HPDE6-E6E7 (cell line): Measurements from ENCODE around the gene JADE3.

Experiments used
- DNase-seq: peaks from one replicate; pipeline ENCODE4 v3.0.0; 2011; ENCODE audit warnings: missing footprints; ENCODE audit errors: extremely low spot score

Gene JADE3

GRCh38 chrX:46912098-46912602 is at the start of gene JADE3:
Gene JADE3 (plus strand): TSS chrX:46912421. CDS start chrX:46984895, 72,474 bp downstream.
- peak; percentile 45 for DNase-seq

- DNase-seq, result no peak
These were observed 49.1 kb upstream of the JADE3 start for GRCh38 chrX:46863072-46863471.

GRCh38 chrX:46864606-46865005 is 47.6 kb upstream of the JADE3 start:
- no peak for DNase-seq

- no peak for DNase-seq
These were observed 46.9 kb upstream of the JADE3 start for GRCh38 chrX:46865281-46865680.

DNA sequence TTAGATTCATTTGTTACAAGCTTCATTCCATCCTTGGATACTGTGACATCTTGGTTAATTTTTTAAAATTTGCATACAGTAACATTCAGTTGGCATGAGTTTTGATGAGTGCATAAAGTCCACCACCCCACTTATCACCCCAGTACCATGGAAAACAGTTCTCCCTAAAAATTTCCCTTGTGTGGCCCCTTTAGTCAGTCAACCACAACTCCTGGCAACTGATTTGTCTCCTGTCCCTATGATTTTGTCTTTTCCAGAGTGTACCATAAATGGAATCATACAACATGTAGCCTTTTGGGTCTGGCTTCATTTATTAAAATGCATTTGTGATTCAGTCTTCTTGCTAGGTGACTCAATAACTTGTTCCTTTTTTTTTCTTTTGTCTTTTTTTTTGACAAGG is 45.5 kb upstream of the JADE3 start:
- DNase-seq, result no peak

DNA sequence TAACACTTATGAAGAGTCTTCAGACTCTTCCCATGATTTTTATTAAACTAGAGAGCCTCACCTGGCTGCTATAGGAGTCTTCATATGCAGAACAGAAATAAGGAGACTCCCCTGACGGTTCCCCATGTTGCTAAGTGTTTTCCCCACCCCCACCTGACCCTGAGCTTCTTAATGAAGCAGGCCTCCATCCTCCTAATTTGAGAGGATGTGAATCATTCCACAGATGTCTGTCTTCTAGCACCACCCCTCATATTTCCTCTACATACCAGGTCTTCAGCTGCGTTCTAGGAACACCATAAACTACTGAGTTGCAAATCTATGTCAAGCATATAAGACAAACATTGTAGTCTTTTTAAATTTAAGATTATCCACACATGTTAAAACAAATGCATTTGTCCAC is 38.5 kb upstream of the JADE3 start:
- no peak for DNase-seq

GRCh38 chrX:46876901-46877300 is 35.3 kb upstream of the JADE3 start:
- DNase-seq, result no peak

GRCh38 chrX:46882266-46882665 is 30.0 kb upstream of the JADE3 start:
- no peak for DNase-seq

DNA sequence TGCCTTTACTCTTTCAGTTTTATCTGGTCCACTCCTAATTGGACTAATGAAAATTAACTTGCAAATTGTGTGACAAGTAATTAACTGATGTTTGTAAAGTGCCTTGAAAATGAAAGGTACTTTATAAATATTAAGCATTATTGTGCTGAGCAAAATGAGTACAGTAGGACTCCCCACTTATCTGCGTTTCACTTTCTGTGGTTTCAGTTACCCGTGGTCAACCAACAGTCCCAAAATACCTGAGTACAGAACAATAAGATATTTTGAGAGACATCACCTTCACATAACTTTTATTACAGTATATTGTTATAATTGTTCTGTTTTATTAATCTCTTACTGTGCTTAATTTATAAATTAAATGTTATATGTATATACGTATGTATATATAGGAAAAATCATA is 27.4 kb upstream of the JADE3 start:
- no peak for DNase-seq

DNA sequence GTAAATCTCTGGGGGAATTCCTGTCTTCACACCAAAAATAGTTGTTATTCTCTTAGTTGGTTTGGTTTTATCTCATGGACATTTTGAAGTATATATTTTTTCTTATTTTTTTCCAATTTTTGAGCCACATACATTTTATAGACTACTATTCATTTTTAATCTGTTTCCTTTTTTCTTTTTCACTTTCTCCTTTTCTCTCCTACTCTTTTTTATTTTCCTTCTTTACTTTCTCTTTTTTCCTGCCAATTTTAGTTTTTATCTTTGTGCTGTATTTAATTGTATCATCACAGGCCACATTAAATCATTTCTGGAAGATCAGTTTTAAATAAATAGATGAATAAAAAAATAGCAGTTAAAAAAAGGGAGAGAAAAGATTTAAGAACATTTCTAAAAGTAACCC is 14.0 kb upstream of the JADE3 start:
- no peak for DNase-seq

DNA sequence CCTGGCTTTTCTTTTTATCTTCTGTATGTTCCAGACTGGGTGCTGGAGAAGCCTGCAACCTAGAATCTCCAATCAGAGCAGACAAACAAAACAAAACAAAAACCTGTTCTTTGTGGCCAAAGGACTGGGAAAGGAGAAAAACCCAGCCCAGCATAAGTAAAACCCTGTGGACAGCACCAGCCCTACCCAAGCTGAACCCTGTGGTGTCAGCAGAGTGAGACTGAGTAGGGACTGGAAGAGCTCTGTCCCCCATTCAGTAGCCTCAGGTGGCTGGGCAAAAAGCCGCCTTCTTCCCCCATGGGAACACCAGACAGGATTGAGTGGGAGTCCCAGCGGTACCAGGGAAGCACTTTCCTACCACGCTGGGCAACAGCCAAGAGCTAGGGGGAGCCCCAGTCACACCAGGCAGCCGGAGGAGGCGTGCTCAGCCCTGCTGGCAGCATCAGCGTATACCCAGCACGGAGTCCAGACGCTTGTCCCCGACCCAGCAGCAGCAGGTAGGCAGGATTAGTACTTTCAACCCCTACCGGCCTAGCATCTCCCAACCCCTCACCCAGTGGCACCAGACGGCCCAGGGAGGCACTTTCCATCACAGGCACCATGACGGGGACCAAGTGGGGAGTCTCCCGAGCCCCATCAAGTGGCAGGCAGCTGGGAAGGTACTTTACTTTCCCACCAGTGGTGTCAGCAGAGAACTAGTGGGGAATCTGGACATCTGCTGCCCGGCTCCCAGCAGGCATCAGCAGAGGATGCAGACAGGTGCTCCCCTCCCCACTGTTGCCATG is 8.6 kb upstream of the JADE3 start:
- DNase-seq, result peak; percentile 63

- no peak for DNase-seq
These were observed 7.6 kb upstream of the JADE3 start for GRCh38 chrX:46904626-46905025.

DNA sequence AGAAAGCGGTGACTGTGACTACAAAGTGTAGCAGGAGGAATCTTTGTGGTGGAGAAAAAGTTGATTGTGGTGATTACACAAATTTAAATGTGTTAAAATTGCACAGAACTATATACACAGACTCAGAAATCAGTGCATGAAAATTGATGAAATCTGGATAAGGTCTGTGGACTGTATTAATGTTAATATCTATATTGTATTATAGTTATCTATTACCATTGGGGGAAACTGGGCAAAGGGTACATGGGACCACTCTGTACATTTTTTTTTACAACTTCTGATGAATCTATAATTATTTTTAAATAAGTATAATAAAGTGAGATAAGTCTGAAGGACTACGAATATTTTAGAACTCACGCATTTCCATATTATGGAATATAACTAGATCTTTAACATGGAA is 1.8 kb upstream of the JADE3 start:
- no peak for DNase-seq

DNA sequence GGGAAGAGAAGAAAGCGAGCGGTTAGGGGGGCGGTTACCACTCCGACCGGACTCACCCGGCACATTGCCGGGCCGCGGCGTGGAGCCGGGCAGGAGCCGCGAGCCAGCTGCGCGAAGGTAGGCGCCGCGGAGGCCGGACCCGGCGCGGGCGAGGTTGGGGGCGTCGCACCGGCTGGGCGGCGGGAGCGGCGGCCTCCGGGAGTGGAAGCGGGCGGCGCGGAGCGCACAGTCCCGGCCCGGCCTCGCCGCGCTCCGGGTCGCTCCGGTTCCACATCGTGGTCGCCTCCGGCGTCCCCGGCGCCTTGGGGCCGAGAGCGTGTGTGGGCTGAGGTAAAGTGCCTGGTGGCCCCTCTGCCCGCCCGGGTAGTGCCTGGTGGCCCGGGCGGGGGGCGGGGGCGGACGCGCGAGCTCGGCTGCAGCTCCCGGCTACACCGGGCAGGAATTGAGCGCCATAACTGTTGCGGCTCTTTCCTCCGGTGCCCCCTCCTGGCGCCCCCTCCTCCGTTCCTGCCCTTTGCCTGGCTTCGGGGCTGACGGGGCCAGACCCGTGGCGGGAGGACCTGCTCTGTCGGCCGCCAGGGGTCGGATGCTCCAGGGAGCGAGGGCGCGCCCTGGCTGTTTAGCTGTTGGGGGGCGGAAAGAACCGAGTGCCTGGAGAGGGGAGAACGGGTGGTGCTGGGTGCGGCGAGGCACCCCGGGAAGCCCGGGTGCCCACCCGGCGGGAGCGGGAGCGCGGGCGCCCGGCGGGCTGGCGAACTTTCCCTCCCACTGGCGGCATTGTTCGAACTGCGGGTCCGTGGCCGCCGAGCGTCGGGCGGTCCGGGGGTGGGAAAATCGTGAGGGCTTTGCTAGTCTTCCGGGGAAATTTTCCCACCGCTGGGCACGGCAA is 626 bp downstream of the JADE3 start:
- DNase-seq, result no peak

DNA sequence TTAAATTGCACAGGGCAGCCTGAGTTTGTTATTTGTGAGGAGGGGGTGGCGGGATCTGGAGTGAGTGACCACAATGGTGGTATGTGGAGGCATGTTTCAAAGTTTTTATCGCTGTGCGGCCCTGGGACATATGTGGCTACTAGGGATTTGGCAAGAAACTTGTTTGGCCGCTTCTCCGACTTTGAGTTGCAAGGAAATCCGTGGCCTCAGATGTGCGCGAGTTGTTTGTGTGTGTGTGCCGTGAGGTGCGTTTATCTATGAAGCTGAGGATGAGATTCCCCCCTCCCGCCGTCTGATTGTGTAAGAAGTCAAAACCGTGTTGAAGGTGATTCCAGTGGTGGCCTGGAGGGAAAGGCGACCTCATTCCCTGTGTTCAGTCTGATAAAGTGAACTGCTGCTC is 1.4 kb downstream of the JADE3 start:
- no peak for DNase-seq

DNA sequence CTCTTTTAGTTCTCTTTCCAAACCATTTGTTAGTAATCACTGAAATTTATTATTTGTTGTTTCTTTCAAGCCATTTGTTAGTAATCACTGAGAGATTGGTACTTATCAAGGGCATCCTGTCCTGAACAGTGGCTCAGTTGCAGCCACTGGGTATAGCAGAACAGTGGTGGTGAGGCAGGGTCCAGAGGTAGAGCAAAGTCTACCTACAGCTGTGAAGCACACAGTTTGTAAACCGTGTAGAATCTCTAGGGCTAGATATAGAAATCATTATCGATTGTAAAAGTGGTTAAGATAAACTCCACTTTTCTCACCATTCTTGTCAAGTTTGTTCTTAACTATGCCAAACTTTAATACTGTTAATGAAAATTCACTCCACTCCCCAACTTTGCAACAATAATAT is 4.1 kb downstream of the JADE3 start:
- DNase-seq, result no peak

GRCh38 chrX:46917622-46918021 is 5.4 kb downstream of the JADE3 start:
- no peak for DNase-seq

DNA sequence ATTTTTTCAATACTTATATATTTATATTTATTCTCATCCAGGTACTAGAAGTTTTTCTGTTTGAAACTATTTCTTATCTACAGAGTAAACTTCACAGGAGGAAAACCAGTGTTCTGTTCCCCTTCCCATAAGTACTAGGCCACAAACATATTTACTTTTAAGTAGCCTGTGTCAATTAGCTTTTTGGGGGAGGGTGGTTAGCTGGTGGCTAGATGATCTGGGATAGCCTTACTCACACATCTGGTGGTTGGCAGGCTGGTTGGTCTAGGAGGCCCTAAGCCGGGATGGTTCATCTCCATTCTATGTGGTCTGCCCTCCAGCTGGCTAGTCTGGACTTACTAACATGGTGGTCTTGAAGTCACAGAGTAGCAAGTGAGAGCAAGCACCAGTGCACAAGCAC is 6.2 kb downstream of the JADE3 start:
- no peak for DNase-seq

GRCh38 chrX:46920235-46920634 is 8.0 kb downstream of the JADE3 start:
- DNase-seq, result no peak

DNA sequence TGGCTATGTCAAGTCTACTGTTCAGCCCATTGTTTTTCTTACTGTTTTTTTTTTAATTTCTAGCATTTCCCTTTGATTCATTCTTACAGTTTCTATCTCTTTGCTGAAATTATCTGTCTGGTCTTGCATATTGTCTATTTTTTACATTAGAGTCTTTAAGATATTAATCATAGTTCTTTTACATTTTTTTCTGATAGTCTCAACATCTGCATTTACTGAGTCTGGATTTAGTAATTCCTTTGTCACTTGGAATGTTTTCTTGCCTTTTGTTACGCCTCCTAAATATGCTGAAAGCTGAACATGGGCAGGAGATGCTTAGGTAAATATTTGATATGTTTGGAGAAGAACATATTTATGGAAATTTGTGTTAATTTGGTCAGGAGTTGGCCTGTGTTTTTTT is 10.4 kb downstream of the JADE3 start:
- no peak for DNase-seq

GRCh38 chrX:46927718-46928117 is 15.5 kb downstream of the JADE3 start:
- DNase-seq, result no peak

DNA sequence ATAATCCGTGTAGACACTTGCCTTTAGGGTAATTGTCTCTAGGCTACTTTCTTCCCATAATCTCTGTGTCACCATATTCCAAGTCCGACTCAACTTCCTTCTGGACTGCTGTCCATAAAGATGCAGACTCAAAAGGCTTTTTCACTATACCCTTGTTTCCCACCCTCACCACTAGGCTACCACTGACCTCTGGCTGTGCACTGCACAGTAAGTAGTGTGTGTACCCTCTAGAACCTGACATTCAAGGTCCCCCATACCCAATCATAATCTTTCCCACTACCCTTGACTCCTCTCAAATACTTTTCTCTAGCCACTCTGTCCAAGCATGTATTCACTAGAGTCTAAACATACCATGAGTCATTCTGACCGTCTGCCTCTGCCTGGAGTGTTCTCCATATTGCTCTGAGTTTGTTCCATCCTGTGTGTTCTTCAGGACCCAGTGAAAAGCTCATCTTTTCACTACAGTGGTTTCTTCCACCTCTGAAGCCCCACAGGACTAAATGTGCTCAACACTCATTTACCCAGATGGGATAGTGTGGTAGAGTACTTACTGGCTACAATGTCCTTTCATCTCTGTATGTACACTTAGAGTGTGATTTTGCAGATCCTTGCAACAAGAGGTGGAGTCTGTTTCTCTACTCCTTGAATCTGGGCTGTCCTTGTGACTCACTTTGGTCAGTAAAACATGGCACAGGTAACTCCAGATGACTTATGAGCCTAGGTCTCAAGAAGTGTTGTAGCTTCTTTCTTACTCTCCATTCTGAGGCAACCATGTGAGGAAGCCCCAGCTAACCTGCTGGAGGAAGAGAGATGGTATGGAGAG is 17.4 kb downstream of the JADE3 start:
- no peak for DNase-seq
